ENCODE measurements around the gene PIP4K2A. TPM values are rescaled to one million over a fixed set of nuclear protein-coding genes. Genes with fewer than 3 reads are reported as not detected.

The PIP4K2A gene
- total RNA-seq, 4 donors from 2014 or later = 27.3 to 52.7 (median 41.6) TPM

DNA sequence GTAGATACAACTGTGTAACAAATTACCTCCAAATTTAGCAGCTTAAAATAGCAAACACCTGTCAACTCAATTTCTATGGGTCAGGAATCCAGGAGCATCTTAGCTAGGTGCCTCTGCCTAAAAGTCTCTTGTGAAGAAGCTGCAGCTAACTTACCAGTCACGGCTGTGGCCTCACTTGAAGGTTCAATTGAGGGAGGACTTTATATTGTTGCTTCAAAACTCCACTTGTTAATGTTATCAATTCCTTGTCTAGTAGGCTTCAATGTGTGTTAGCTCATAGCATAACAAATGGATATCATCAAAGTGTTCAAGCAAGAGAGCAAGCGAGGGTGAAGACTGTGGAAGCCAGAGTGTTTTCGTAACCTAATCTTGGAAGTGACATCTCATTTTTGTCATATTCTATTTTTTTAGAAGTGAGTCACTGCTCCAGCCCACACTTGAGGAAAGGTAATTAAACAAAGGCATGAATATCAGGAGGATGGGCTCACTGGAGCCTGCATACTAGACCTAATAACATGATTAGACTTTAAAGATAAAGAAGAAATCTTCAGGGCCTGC, 196.1 kb downstream of the PIP4K2A start:
- TF ChIP-seq, protein P1, sequence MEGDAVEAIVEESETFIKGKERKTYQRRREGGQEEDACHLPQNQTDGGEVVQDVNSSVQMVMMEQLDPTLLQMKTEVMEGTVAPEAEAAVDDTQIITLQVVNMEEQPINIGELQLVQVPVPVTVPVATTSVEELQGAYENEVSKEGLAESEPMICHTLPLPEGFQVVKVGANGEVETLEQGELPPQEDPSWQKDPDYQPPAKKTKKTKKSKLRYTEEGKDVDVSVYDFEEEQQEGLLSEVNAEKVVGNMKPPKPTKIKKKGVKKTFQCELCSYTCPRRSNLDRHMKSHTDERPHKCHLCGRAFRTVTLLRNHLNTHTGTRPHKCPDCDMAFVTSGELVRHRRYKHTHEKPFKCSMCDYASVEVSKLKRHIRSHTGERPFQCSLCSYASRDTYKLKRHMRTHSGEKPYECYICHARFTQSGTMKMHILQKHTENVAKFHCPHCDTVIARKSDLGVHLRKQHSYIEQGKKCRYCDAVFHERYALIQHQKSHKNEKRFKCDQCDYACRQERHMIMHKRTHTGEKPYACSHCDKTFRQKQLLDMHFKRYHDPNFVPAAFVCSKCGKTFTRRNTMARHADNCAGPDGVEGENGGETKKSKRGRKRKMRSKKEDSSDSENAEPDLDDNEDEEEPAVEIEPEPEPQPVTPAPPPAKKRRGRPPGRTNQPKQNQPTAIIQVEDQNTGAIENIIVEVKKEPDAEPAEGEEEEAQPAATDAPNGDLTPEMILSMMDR (IDR thresholded peaks at IDR 0.05; ENCODE audit: low read depth) = no peak

DNA sequence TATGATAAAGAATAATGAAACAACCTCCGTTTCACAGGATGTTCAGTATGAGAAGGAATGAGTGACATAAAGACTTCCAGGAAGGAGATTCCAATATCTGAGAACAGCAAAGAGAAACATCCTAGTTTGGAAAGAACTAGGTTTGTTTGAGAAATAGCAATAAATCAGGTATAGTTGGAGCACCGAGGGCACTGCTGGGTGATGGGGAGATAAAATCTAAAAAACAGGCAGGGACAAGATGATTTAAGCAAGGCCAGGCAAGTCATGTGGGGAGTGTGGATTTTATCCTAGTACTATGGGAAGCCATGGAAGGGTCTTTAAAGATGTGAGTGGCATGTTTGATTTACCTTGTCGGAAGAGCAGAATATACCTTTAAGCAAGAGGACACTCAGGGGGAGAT, 199.4 kb downstream of the PIP4K2A start:
- TF ChIP-seq, protein P1 (IDR thresholded peaks at IDR 0.05; ENCODE audit: low read depth) = no peak

DNA sequence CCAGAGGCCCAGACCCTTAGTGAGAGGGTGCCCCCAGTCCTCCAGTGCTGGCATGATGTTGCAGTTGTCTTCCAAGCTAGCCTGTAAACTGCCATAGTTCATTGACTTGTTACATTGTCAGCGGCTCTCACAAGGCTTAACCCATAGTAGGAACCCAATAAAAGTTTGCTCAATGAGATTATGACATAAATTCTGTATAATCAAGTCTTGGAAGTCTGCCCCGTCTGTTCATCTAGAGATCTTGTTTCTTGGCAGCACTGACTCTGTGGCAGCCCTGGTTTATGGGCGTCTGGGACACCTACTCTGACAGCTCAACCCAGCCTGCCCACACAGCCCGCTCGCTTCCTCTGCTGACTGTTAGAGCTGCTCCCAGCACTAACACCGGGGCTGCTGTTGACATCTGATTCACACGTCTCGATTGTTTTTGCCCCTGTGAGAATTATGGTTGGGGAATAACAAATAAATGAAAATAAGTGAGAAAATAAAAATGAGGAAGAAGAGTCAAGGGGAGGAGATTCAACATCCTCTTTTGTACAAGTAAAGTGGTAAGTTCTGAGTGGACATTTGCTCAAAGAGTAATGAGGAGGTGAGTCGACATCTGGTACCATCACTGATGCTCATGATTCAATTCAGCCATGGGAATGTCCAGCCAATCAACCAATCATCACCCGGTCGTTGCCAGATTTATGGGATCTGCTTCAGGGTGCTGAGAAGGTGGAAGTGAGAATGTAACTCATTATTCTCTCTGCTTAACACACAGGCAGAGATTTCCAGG, 208.3 kb downstream of the PIP4K2A start:
- TF ChIP-seq, protein P1 (IDR thresholded peaks at IDR 0.05; ENCODE audit: low read depth) = no peak

DNA sequence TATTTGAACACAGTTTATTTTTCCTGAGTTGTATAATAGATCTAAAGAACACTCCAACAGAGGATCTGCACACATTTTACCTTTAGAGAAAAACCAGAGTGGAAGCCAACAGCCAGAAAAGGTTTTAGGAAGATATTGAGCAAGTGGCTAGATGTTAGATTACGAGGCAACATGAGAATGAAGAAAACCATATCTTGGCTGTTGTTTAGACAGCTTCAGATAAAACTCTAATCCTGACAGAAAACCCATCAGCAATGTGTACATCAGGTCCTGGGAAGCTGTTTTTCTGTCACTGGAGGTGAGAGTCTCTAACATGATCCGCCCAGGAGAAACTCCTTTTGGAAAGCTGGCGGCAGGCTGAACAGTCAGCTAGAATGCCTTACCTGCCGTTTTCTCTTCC, 209.6 kb downstream of the PIP4K2A start:
- TF ChIP-seq, protein P1 (IDR thresholded peaks at IDR 0.05; ENCODE audit: low read depth) = no peak

DNA sequence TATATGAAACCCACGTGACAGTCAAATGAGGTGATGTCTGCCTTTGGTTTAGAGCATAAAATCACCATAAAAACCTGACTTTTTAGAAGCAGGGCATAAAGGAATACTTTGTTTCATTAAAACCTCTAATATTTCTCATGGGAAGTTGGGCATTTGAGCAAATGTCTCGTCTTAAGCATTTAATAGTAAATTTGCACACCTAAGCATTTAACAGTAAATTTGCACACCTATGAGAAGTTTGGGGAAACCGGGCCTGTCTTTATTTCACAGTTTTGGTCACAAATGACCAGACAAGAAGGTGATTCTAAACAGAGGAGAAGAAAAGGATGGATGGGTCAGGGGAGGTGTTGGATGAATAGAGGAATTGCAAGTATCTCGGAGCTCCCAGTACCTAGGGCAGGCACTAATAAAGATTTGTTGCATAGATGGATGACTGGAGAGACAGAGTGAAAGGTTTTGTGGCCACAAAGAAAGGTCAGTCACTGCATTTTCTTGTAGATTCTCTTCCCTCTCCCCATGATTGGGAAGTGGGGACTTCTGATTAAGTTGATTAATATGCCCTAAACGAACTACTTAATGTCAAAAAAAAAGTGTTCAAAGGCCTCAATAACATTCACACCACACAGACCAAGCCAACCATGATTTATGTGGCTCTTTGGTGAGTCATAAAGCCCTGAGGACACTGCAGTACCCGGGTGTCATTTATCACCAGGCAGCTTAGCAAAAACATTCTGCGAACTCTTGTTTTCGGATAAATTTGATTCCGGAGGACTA, 210.9 kb downstream of the PIP4K2A start:
- TF ChIP-seq, protein P1 (IDR thresholded peaks at IDR 0.05; ENCODE audit: low read depth) = no peak

DNA sequence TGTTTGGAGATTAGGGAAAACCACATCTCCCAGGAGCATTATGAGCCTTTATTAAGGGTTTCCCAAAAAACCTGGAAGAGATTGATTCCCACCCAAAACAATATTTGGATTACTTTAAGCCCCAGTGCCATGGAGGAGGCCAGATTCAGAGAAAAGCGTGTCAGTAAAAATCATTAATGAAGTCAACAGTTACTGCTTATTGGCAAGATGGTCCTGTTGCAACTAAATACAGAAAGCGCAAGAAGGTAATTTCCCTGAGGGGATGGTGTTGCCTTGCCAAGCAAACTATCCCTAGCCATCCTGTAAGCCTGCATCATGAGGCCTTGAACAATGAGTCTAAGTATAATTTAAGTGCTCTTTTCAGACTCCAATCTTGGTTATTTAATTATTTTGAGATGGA, 212.5 kb downstream of the PIP4K2A start:
- TF ChIP-seq, protein P1 (IDR thresholded peaks at IDR 0.05; ENCODE audit: low read depth) = no peak

DNA sequence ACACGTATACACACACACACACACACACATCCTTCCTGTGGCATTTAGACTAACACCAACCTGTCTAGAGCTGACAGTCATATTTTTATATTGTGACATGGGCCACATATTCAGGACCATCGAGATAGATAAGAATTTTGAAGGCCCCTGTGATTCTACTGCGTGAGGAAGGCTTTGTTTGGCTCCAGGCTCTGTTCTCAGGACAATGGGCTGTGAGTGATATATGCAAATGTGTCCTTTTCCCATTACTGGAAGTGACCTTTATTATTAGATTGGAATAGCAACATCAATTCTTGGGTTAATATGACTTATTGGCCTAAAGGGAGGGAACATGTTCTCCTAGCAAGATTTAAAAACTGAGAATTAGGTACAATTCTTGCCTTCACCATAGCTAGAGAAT, 213.0 kb downstream of the PIP4K2A start:
- TF ChIP-seq, protein P1 (IDR thresholded peaks at IDR 0.05; ENCODE audit: low read depth) = no peak

All from subcutaneous adipose tissue (tissue), 4 donors.